ENCODE data around the gene AP2S1.
A peak's percentile ranks its signal among the peaks of the same experiment; 100 is the strongest.

AP2S1 gene

DNA sequence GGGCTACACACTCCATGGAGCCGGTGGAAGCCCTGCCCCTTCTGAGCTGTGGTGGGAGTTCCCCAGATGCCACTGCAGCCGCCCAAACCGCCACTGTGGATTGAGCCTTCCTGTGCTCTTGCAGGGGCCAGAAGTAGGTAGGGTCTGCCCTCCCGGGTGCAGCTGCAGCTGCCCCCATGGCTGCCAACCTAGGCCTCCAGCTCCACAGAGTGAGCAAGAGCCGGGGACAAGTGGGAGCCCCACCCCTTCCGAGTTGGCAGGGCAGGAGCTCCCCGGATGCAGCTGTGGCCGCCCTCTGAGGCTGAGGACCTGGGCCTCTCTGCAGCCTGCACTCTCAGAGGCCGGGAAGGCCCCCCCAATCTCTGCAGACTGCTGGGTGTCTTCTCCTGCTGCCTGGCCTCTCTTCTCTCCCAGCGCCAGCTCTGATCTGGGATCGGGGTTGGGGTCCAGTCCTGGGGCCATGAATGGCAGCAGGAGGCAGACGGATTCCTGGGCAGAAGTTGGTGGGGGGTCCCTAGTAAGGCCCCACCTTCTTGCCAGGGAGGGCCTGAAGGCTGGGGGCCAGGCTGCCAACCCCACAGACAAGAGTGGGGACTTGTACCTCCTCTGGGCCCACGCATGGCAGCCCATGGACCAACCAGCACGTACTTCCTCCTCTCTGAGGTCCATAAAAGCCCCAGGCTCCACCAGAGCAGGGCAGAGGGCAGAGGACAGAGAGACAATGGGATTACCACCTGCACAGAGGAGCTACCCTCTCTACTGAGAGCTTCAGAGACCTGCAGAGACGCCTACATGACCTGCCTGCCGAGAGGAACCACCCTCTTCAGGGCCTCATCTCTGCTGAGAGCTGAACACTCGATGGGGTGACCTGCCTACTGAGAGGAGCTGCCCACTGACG, 28.9 kb downstream of the AP2S1 start:
- TF ChIP-seq, protein P1, sequence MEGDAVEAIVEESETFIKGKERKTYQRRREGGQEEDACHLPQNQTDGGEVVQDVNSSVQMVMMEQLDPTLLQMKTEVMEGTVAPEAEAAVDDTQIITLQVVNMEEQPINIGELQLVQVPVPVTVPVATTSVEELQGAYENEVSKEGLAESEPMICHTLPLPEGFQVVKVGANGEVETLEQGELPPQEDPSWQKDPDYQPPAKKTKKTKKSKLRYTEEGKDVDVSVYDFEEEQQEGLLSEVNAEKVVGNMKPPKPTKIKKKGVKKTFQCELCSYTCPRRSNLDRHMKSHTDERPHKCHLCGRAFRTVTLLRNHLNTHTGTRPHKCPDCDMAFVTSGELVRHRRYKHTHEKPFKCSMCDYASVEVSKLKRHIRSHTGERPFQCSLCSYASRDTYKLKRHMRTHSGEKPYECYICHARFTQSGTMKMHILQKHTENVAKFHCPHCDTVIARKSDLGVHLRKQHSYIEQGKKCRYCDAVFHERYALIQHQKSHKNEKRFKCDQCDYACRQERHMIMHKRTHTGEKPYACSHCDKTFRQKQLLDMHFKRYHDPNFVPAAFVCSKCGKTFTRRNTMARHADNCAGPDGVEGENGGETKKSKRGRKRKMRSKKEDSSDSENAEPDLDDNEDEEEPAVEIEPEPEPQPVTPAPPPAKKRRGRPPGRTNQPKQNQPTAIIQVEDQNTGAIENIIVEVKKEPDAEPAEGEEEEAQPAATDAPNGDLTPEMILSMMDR (IDR thresholded peaks at IDR 0.05; ENCODE audit: borderline replicate concordance, control extremely low read depth, extremely low read depth, insufficient read depth, missing control alignments) = no peak
- DNase-seq (ENCODE audit: low spot score) = peak; percentile 62
- in situ Hi-C loops (cut with MboI; ENCODE audit: low sequenced_read_pairs, unreplicated experiment) = loop anchor here (10.0 kb wide), 1 partner anchor 47 kb away; no protein-coding TSS in a partner anchor

DNA sequence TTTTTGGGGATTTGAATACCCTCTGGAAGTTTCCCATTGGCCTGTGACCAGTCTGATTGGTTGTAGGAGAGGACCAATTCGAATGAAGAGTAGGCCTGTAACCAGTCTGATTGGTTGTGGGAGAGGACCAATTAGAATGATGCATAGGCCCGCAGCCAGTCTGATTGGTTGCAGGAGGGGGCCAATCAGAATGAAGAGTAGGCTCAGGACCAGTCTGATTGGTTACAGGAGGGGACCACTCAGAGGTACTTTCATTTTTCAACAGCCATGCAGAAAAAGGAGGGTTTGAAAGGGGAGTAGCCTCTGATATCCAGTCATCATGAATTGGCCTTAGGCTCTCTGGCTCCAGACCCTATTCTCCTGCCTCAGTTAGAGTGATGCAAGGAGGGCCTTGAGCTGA, 31.8 kb downstream of the AP2S1 start:
- DNase-seq (ENCODE audit: low spot score) = no peak
- in situ Hi-C loops (cut with MboI; ENCODE audit: low sequenced_read_pairs, unreplicated experiment) = no loop called here
- TF ChIP-seq, protein P1 (IDR thresholded peaks at IDR 0.05; ENCODE audit: borderline replicate concordance, control extremely low read depth, extremely low read depth, insufficient read depth, missing control alignments) = no peak

DNA sequence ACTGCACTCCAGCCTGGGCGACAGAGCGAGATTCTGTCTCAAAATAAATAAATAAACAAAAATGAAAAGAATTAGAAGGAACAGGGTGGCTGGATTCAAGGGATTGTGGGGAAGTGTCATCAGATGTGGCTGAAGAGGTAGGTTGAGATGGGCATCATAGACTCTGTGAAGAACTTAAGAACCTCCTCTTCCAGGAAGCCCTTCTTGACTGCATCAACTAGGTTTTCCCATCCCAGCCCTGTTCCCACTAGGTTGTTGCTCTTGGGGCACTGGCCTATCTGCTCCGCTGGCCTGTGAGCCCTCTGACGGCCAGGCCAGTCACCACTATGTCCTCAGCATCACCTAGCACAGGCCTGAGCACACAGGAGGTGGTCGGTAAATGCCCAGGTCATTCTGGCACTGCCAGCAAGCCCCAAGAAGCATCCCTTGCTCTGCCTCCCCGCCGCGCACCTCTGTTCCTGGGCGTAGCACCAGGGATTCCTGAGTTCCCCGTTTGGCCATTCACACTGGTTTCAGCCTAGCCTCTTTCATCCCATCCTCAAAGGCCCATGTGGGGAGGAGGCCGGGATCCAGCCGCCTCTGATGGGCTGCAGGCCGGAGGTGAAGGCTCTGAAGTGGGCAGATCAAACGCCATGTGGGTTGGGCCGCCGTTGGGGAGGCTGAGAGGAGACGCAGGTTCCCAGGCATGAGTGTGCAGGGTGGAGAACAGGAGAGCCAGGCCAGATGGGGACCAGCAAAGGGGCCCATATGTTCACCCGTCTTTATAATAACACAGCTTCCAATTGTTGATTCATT, 34.6 kb downstream of the AP2S1 start:
- TF ChIP-seq, protein P1 (IDR thresholded peaks at IDR 0.05; ENCODE audit: borderline replicate concordance, control extremely low read depth, extremely low read depth, insufficient read depth, missing control alignments) = no peak
- in situ Hi-C loops (cut with MboI; ENCODE audit: low sequenced_read_pairs, unreplicated experiment) = no loop called here
- no peak for DNase-seq (ENCODE audit: low spot score)

DNA sequence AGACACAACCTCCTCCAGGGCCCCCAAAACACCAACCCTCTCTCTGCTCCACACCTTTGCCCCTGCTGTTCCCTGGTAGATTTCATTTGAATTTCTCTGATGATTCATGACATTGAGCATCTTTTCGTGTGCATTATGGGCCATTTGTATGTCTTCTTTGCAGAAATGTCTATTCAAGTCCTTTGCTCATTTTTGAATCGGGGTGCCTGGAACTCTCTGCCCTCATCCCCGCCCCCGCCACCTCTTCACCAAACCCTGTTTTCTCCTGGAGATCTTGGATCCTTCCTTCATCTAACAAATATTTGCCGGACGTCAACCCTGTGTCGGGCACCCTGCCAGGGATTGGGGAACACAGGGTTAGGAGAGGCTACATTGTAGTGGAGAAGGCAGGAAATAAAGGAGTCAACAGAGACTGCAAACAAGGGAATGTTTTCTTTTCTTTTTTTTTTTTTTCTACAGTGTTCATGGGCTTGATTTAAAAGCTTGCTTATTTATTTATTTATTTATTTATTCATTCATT, 36.7 kb downstream of the AP2S1 start:
- TF ChIP-seq, protein P1 (IDR thresholded peaks at IDR 0.05; ENCODE audit: borderline replicate concordance, control extremely low read depth, extremely low read depth, insufficient read depth, missing control alignments) = no peak
- no peak for DNase-seq (ENCODE audit: low spot score)
- in situ Hi-C loops (cut with MboI; ENCODE audit: low sequenced_read_pairs, unreplicated experiment) = no loop called here

DNA sequence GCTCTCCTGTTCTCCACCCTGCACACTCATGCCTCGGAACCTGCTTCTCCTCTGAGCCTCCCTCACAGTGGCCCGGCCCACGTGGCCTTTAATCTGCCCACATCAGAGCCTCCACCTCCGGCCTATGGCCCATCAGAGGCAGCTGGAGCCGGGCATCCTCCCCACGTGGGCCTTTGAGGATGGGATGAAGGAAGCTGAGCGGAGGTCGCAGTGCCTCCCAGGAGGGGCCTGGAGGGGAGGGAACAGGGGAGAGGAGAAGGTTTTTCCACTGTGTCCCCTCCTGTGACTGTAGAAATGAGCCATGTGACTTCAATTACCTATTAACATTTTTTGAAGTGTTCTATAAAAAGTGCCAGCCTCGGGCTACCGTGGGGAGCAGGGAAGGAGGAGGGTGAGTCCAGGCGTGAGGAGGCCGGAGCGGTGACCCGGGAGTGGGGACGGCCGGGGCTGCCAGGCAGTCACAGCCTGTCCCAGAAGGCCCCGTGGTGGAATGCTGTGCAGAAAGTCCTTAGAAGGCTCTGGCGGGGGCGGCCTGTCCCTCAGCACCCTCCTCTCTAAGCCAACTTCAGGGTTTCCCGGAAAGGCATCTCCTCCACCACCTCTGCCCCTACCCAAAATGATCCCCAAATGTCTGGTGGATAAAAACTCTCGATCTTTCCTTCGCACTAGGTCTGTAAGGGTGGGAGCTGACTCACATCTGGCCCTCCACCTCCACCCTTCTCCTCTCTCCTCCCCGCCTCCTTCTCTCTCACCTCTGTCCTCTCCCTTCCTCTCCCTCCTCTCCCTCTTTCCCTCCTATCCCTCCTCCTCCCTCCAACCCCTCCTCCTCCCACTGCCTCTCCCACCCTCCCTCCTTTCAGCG, 37.4 kb downstream of the AP2S1 start:
- TF ChIP-seq, protein P1 (IDR thresholded peaks at IDR 0.05; ENCODE audit: borderline replicate concordance, control extremely low read depth, extremely low read depth, insufficient read depth, missing control alignments) = no peak
- no peak for DNase-seq (ENCODE audit: low spot score)
- in situ Hi-C loops (cut with MboI; ENCODE audit: low sequenced_read_pairs, unreplicated experiment) = no loop called here
